ENCODE data around the gene AMIGO2.
"Not testable (repeated sequence)": the region's sequence is repeated elsewhere in the genome, so short reads cannot be mapped to it uniquely, and the experiment has no call there.

AMIGO2 gene

GRCh38 chr12:47121146-47121545 lies 41.4 kb upstream of the AMIGO2 start:
- H3K4me1 ChIP-seq (ENCODE audit: control insufficient read depth in 1 of 2, insufficient read depth in 1 of 2, low read depth in 1 of 2, low read length in 1 of 2): no peaks in the 10 kb centered on the region
- TF ChIP-seq CTCF (IDR thresholded peaks at IDR 0.05): no peak
- H3K9me3 ChIP-seq: no peaks in the 10 kb centered on the region
- no peak overlapping the region for H3K27ac ChIP-seq
- H3K36me3 ChIP-seq: no peaks in the 10 kb centered on the region
- H3K4me3 ChIP-seq (ENCODE audit: low read depth in 1 of 2, low read length in 1 of 2): no peak overlapping the region
- no peaks in the 10 kb centered on the region for H3K27me3 ChIP-seq

GRCh38 chr12:47120736-47121135 lies 41.0 kb upstream of the AMIGO2 start:
- no peak for TF ChIP-seq CTCF (IDR thresholded peaks at IDR 0.05)
- no peak overlapping the region for H3K4me3 ChIP-seq (ENCODE audit: low read depth in 1 of 2, low read length in 1 of 2)
- no peak overlapping the region for H3K27ac ChIP-seq

GRCh38 chr12:47117305-47117704 lies 37.5 kb upstream of the AMIGO2 start:
- H3K27ac ChIP-seq; H3K9me3 ChIP-seq; H3K4me1 ChIP-seq (ENCODE audit: control insufficient read depth in 1 of 2, insufficient read depth in 1 of 2, low read depth in 1 of 2, low read length in 1 of 2); H3K4me3 ChIP-seq (ENCODE audit: low read depth in 1 of 2, low read length in 1 of 2); H3K36me3 ChIP-seq; H3K27me3 ChIP-seq: not testable (repeated sequence)

More at GRCh38 chr12:47120736-47121135, 41.0 kb upstream of the AMIGO2 start:
- H3K27me3 ChIP-seq: no peaks in the 10 kb centered on the region
- H3K4me1 ChIP-seq (ENCODE audit: control insufficient read depth in 1 of 2, insufficient read depth in 1 of 2, low read depth in 1 of 2, low read length in 1 of 2): no peaks in the 10 kb centered on the region
- no peaks in the 10 kb centered on the region for H3K9me3 ChIP-seq
- no peaks in the 10 kb centered on the region for H3K36me3 ChIP-seq

- H3K4me1 ChIP-seq (ENCODE audit: control insufficient read depth in 1 of 2, insufficient read depth in 1 of 2, low read depth in 1 of 2, low read length in 1 of 2): no peaks in the 10 kb centered on the region
- H3K4me3 ChIP-seq (ENCODE audit: low read depth in 1 of 2, low read length in 1 of 2): no peak overlapping the region
- no peak overlapping the region for H3K27ac ChIP-seq
- H3K9me3 ChIP-seq: no peaks in the 10 kb centered on the region
- H3K27me3 ChIP-seq: no peaks in the 10 kb centered on the region
- no peak for TF ChIP-seq CTCF (IDR thresholded peaks at IDR 0.05)
- no peaks in the 10 kb centered on the region for H3K36me3 ChIP-seq
Observed at GRCh38 chr12:47114481-47114892, 34.7 kb upstream of the AMIGO2 start.

- Histone ChIP-seq H3K4me3 (ENCODE audit: low read depth in 1 of 2, low read length in 1 of 2) (no peak overlapping the region), H3K36me3 (no peaks in the 10 kb centered on the region), H3K27ac (no peak overlapping the region), H3K27me3 (no peaks in the 10 kb centered on the region), H3K4me1 (ENCODE audit: control insufficient read depth in 1 of 2, insufficient read depth in 1 of 2, low read depth in 1 of 2, low read length in 1 of 2) (no peaks in the 10 kb centered on the region), H3K9me3 (no peaks in the 10 kb centered on the region)
- no peak for TF ChIP-seq CTCF (IDR thresholded peaks at IDR 0.05)
Observed at GRCh38 chr12:47112679-47113078, 32.9 kb upstream of the AMIGO2 start.

GRCh38 chr12:47111854-47112253 lies 32.1 kb upstream of the AMIGO2 start:
- no peak overlapping the region for H3K4me3 ChIP-seq (ENCODE audit: low read depth in 1 of 2, low read length in 1 of 2)
- no peaks in the 10 kb centered on the region for H3K4me1 ChIP-seq (ENCODE audit: control insufficient read depth in 1 of 2, insufficient read depth in 1 of 2, low read depth in 1 of 2, low read length in 1 of 2)
- H3K27ac ChIP-seq: no peak overlapping the region
- H3K27me3 ChIP-seq: no peaks in the 10 kb centered on the region
- no peak for TF ChIP-seq CTCF (IDR thresholded peaks at IDR 0.05)
- no peaks in the 10 kb centered on the region for H3K9me3 ChIP-seq
- H3K36me3 ChIP-seq: no peaks in the 10 kb centered on the region

All from neutrophil (primary cell).